ENCODE measurements around the gene NID1.
"Not testable (repeated sequence)": the region's sequence is repeated elsewhere in the genome, so short reads cannot be mapped to it uniquely, and the experiment has no call there.

Gene NID1

DNA sequence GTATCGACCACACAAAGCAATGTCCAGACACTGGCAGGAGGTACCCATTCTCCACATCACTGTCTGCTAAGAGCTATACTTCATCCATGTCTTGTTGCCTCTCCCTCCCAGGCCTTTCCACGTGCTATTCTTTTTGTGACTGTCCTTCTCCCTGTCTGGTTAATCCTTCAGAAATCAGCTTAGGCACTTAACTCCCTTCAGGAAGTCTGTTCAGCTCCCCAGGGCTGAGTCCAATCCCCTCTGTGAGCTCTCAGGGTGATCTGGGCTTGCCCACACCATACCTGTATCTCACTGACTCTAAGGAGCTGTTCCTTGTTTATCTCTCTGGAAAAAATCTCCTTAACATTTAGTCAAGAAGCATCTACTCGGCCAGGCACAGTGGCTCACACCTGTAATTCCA, 69.4 kb downstream of the NID1 start:
- no peak for DNase-seq

DNA sequence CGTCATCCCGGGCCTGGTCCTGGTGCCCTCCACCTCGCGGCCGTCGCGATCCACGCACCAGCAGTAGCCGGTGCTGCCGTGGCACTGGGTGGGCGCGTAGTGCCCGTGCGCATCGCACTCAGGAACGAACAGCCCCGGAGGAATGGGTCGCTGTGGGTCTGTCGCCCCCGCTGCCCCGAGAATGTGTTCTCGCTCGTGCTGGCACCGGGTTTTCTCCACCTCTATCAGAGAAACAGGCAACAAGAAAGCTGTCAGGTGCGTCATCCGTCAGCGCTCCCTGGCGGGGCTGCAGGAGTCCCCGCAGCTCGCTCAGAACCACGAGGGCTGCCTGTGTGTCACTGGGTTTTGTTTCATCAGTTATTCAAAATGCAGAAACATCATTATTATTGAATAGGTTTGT, 71.2 kb downstream of the NID1 start:
- no peak for DNase-seq

DNA sequence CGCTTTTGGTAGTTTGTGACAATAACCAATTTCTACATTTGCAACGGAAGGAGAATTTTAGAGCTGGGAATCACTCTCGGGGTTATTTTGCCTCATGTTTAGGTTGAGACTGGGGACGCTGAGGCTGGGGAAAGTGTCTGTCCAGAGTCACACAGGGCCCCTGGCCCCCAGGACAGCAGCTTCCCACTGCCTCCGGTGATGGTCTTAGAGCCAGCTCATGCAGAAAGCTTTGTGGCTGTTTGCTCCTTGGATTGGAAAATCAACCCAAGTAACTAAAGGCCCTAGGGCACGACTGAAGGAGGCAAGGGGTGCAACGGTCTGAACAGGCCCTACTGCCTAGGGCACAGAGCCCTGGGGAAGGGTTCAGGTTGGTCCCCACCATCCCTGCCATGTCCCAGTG, 72.0 kb downstream of the NID1 start:
- no peak for DNase-seq

DNA sequence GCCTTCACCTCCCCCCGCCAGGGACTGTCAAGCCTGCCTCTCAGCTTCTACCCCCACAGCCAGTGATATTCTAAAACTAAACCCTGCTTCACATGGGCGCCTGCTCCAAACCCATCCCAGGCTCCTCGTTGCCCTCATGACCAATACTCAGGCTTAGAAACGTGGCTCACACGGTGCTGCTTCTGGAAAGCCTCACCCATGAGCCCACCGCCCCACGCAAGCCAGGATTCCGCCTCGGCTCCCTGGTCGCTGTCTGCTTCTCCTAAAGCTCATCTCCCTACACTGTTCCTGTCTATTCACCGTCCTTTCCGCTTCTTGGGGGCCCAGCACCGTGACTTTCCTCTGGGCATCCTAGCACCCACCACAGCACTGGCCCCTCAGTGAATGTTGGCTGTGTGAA, 72.5 kb downstream of the NID1 start:
- no peak for DNase-seq

DNA sequence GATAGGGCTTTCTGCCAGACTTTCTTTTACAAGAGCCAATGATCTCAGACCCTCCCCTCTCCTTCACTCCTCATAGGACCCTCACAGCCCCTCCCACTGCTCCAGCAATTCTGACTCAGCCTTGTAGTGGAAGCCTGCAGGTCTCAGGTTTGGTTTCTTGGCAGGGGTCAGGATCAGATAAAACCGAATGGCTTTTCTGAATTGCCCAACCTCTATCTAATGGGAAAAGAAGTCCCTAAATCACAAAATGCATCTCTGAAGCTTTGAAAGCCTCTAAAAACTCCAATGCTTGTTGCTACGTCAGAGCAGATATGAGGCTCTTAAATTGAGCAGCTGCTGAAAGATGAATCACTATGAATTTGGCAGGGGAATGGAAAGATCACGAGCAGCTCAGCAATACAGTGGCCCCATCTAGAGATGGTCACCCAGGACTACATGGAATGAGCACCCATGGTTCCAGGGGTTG, 74.5 kb downstream of the NID1 start:
- no peak for DNase-seq

DNA sequence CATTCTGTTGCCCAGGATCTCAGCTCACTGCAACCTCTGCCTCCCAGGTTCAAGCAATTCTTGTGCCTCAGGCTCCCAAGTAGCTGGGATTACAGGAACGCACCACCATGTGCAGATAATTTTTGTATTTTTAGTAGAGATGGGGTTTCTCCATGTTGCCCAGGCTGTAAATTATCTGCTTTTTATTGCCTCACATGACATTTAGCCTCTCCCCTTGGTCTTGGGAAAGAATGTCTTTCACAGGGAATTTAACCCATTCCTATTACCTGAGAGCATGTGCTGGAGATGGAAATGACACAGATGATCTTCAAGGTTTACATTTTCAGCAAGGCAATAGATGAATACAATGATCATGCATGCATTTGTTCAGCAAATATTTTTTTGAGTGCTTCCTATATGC, 75.8 kb downstream of the NID1 start:
- DNase-seq = no peak

DNA sequence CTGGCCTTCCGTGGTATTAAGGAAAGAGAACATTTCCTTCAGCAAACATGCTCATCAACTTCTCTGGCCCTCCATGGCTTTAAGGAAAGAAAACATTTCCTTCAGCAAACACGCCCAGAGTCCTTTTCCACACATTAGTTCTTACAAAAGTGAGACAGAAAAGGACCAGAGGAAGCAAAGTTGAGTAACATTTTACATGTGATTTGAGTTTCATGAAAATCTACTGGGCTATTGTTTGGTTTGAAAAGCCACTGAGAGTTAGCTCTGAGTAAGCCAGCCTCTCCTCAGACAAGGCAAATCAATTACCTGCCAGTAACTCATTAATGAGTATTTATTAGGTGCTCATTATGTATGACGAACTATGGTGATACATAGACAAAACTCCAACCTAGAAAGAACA, 78.0 kb downstream of the NID1 start:
- no peak for DNase-seq

DNA sequence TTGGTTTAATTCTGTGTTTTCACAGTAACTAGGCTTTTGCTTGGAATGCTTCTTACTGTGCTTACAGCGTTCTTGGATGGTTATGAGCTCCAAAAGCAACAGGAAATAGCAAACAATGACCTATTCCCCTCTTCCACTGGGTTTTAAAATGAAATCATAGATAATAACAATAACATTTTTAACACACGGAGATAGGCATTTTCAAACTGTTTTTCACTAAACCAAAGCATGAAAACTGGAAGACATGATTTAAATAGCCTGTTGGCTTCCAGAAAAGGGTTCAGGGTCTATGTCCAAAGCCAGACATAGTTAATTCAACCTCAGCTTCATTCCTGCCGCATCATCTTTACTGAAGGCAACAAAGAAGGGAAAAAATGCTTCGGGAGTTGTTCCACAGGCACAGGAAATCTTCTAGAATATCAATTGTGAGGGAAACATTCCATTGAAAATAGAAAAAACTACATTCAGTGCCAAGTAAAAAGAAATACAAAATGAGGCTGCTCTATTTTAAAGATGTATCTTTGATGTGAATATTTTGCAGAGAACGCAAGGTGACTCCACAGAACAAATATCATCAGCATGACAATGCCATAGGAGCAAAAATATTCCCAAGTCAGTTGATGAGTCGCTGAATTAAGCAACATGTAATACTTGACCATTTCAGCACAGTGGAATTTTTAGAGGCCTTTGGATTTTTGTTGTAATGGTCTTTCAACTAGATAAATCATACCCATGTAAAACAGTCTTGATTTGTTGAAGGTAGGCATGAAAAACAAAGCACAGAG, 80.7 kb downstream of the NID1 start:
- DNase-seq = no peak

DNA sequence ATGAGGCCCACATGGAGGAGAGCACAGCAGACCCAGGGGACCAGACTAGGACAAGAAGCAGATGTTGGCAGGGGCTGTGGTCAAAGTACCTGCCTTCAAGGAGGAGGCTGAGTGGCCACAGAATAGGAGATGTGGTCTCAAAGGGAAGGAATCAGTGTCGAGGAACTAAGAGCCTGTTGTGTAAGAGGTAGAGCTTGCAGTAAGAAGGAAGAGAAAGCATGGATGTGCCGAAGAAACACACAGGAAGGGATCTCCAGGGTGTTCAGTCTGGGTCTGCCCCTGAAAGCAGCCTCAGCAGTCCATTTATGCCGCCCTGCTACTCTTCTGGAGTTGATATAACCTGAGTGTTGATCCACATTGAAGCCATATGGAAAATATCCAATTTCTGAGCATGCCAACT, 83.9 kb downstream of the NID1 start:
- no peak for DNase-seq

DNA sequence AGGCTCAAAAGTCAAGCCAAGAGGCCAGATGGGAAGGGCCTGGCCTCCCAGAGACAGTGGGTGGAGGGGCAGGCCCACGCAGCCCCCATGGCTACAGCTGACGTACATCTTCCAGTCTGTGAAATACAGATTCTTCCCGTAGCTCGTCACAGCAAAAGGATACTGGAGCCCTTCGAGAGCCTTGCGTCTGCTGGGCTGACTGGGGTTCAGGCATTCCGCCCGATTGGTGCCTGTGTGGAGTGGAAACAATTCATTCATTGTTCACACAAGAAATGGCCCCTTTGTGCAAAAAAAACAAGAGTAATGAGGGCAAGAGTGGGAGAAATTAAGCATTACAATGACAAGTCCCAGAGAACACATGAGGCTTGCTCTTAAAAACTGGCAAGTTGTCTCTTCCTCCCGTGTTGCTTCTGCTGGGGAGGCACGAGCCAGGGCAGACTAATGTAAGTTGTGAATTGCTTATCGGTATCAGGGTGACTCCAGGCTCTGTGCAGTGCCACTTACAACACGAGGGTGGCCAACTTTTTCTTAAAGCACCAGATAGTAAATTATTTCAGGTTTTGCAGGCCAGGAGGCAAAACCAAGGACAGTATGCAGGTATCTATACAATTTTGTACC, 85.1 kb downstream of the NID1 start:
- no peak for DNase-seq

DNA sequence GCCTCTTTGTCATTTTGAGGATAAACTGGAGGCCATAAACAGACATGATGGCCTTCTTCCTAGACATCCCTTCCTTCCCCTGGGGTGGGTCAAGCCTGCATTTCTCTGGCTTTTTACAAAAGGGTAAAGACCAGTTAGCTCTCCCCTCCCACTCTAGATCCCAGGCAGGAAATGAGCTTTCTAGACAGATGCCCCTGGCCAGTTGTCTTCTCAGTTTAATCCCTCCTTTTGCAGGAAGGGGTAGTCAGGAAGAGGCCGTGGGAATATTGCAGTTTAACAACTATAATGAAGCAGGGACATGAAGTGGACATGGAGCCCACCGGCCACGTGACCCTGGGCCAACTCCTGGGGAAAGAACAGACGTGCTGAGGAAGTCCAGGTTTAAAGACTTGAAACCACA, 85.7 kb downstream of the NID1 start:
- DNase-seq = no peak

DNA sequence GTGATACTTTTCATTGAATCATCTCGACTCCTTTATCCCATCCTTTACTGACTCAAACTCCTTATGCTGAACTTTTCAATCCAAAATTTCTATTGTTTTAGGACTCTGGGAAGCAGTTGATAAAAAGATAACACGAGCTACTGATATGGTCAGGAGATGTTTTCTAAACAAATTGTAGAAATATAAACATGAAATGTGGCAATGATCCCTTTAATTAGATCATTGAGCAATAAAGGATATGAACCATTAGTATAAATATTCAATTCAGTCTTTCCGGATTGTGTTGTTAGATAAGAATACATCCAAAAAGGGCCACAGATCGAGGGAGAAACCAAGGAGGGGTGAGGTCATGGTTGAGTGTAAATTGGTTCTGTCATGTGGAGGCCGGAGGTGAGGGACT, 88.4 kb downstream of the NID1 start:
- no peak for DNase-seq

DNA sequence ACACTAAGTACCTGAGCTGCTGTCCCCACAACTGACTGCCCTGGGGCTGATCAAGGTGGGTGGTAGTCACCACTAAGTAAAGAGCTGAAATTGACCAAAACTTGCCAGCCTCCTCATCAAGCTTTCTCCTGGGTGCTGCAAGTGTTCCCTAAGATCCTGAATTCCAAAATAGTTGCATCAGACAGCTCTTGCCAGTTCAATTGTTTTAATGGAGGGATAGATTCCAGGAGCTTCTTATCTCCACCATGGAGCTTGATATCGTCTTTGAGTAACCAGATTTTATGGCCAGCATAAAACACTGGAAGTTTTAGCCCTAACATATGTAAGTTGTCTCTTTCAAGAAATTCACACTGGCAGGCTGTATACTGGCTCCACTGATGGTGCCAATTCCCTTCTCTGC, 90.3 kb downstream of the NID1 start:
- DNase-seq = no peak

DNA sequence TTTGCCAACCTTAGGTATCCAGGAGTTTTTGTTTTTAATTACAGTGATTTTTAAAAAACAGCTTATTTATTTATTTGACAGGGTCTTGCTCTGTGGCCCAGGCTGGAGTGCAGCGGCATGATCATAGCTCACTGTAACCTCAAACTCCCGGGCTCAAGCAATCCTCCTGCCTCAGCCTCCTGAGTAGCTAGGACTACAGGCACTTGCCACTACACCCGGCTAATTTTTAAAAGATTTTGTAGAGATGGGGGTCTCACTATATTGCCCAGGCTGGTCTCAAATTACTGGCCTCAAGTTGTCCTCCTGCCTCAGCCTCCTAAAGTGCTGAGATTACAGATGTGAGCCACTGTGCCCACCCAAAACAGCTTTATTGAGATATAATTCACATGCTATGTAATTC, 92.2 kb downstream of the NID1 start:
- not testable (repeated sequence) for DNase-seq

DNA sequence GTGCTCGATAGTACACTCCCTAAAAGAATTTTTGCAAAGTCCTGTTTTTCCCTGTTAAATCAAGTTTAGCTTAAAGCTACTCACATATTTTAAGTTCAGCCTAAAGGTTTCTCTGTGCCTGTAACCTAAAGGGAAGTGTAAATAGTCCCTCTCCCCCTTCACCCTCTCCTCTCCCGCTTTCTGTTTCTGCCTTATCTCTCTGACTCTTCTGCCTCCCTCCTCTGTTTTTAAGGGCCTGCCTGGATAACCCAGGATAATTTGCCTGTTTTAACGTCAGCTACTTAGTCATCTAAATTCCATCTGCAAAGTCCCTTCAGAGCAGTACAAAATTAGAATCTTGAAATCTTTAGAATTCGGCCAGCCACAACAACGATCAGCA, 92.6 kb downstream of the NID1 start:
- no peak for DNase-seq

DNA sequence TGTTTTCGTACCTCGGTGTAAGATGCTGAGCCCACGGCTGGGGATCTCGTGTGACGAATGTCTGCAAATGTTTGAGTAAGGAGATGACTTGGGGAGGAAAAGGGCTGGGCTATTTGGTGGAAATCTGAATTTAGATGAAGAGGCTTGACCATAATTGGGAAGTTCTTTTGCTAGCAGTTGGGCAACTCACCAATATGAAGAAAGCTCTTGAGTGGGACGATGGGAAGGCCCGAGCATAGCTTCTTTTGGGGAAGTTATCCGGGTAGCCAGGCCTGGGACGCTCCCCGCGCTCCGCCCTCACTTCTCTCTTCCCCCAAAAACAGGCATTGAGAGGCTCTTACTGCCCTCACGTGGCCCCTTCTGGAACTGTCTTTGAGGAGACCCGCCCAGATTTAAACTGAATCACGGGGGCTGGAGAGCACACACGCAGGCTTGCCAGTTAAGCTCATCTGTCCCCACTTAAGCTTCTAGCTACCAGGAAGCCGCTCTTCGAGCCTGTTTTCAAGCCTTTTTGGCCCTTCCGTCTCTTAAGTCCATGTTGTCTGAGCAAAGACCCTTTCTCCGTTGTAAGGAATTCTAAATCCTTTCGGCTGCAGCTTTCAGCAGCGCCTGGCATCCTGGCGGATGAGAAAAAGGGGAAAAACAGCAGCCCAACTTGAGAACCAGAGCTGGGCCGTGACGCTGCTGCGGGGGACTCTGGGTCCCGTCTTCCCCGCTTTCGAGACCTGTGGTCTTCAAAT, 93.1 kb downstream of the NID1 start:
- DNase-seq = peak; percentile 89

DNA sequence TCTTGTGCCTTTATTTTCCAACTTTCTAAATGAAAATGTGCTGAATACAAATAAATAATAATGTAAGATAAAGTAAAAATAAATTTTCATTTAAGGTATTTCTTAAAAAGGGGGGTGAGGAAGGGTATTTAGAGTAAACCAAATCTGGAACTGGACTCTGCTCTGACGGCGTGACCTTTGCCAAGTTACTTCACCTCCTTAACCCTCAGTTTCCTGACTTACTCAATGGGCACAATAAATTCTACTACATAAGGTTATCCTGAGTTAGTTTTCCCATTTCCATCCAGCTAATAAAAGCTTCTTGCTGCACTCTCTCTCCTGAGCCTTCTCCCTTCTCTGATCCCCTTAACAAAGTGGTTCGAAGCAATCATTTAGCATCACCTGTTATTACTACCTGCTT, 93.9 kb downstream of the NID1 start:
- DNase-seq = no peak

DNA sequence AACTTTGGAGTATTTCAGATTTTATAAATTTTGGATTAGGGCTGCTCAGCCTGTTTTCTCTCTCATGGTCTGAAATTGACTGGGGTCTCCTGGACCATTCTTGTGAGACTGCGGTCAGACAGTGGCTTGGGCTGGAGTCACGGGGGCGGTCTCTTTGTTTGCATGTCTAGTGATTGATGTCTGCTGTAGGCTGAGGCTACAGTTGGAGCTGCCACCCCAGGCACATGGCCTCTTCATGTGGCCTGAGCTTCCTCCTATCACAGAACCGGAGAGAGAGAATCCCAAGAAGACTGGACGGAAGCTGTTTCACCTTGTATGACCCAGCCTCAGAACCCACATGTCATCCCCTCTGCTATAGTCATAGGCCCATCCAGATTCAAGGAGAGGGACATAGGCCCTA, 96.1 kb downstream of the NID1 start:
- no peak for DNase-seq

DNA sequence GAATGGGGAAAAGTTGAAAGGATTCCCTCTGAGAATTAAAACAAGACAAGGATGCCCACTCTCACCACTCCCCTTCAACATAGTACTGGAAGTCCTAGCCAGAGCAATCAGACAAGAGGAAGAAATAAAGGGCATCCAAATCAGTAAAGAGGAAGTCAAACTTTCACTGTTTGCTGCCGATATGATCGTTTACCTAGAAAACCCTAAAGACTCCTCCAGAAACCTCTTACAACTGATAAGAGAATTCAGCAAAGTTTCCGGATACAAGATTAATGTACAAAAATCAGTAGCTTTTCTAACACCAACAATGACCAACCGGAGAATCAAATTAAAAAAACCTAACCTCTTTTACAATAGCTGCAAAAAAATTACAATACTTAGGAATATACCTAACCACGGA, 98.8 kb downstream of the NID1 start:
- not testable (repeated sequence) for DNase-seq

DNA sequence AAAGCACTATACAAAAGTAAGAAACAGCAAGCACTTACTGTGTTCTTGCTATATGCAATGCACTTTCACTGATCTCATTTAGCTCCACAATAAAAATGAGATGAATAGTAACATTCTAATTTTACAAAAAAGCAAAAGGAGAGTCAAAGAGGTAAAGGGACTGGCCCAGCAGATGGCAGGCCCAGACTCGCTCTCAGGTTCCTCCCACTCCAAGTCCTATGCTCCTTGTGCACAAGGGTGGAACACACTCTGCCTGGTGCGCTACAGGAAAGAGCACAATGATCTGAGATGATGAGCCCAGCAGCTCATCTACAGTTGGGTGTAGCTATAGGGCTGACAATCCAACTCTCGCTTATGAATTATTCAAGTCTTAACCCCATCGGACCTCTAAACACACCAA, 104.1 kb downstream of the NID1 start:
- DNase-seq = no peak

DNA sequence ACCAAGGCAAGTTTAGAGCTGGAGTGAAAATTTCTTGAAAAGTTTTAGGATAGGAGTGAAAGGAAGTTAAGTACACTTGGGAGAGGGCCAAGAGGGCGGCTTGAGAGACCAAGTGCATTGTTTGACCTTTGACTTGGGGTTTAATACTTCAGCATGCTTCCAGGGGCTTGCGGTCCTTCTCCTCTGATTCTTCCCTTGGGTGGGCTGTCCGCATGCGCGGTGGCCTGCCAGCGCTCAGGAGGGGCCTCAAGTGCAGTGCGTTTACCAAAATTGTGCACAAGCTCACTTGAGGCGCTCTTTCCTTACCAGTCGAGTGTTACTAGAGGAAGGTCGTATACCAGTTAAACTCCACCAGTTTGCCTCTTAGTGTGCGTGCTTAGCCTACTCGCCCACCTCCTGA, 106.9 kb downstream of the NID1 start:
- DNase-seq = no peak

DNA sequence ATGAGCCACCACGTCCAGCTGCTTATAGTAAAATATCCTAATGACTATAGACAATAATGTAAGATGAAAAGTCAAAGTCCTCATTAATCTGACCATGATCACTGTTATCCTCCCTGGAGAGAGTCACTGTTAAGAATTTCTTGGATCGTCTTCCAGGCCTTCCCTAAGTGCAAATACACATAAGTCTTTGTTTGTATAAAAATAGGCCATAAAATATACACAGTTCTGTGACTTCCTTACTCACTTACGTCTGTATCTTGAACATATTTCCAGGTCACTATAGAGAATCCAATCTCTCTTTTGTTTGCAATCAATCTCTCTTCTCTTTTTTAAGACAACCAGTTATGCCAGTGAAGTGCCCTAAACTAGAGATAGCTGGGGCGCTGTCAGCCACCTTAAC, 109.1 kb downstream of the NID1 start:
- no peak for DNase-seq

DNA sequence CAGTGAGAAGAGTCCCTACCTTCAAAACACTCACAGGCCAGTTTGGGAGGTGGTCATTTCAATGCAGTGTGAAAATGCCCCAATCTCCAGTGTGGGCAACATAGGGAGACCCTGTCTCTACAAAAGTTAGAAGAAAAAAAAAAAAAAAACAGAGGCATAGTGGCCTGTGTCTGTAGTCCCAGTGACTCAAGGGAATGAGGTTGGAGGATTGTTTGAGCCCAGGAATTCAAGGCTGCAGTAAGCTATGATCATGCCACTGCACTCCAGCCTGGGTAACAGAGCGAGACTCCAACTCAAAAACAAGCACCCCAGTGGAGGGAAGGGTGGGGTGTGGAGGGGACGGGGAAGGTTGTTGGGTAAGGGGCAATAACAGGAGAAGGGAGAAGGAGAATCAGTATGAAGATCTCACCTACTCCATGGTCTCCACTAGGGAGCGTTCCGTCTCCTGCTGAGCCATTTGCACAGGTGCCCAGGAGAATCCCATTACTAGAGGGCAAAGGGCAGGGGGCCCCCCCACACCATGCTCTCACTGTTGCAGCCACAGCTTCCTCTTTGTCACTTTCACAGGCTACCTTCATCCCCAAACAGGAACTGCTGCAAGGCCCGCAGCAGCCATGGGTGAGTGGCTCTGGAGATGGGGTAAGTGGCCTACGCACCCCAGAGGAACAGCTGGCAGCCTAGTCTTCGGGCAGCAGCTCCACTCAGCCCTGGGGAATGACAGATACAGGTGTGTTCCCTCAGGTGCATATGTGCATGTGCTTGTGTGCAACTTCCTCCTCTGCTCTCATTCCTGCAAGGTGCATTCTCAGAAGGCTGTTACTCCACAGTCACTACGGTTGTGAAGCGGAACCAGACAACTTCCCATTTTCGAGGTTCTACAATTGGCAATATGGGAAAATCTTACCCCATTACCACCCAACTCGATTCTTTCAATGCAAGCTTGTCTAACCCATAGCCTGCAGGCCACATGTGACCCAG, 110.3 kb downstream of the NID1 start:
- DNase-seq = peak; percentile 63

Data from CD4-positive, alpha-beta T cell treated with Interleukin-6 for 4 hours (primary cell).